Measurements from ENCODE around the gene RIPK4. TPM values are rescaled to one million over a fixed set of nuclear protein-coding genes. Genes with fewer than 3 reads are reported as not detected.

Gene RIPK4
- total and polyA plus RNA-seq, 2 of the 13 experiments (the other 11 are each of a cell fraction or from before 2014, with no cell fraction given) = 3.1 to 4.9 TPM

DNA sequence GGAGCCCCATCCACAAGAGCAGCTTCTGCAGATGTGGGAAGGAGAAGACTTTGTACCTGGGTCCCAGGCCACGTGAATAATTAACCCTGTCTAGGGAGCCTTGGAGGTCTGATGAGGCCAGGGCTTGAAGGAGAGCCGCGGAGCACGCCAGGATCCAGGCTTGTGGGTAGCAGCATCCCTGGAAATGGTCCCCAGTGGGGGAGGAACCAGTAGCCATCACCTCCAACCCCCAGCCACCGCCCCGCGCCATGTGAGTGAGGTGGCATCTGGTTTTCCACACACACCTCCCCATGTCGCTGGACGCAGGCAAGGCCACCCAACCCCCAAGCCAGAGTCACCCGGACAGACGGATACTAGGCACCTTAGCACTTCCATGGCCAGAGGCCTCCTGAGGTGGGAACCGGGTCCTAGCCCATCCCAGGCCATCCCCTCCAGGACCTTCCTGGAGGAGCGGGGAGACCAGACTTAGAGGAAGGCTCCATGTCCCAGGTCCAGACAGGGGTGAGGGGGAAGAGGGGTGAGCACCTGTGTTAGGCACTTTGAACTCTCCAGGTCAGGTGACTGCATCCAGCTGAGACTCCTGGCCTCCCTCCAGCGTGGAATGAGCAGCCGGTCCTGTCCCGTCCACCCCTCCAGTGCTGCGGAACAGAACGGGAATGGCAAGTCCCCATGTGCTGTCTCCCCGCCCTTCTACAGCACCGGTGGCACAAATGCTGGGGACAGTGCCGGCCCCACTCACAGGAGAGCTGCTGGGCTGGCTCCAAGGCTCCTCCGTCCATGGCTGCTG lies 53.2 kb downstream of the RIPK4 start (continued):
- TF ChIP-seq ZNF709 (CRISPR knock-in tag; IDR thresholded peaks at IDR 0.05) = no peak
- TF ChIP-seq ZMYM2 (CRISPR knock-in tag; IDR thresholded peaks at IDR 0.05) = no peak
- TF ChIP-seq TGIF2 (CRISPR knock-in tag; IDR thresholded peaks at IDR 0.05) = peak; percentile 11; the same call in 1 of the 2 replicates
- TF ChIP-seq, protein P1, sequence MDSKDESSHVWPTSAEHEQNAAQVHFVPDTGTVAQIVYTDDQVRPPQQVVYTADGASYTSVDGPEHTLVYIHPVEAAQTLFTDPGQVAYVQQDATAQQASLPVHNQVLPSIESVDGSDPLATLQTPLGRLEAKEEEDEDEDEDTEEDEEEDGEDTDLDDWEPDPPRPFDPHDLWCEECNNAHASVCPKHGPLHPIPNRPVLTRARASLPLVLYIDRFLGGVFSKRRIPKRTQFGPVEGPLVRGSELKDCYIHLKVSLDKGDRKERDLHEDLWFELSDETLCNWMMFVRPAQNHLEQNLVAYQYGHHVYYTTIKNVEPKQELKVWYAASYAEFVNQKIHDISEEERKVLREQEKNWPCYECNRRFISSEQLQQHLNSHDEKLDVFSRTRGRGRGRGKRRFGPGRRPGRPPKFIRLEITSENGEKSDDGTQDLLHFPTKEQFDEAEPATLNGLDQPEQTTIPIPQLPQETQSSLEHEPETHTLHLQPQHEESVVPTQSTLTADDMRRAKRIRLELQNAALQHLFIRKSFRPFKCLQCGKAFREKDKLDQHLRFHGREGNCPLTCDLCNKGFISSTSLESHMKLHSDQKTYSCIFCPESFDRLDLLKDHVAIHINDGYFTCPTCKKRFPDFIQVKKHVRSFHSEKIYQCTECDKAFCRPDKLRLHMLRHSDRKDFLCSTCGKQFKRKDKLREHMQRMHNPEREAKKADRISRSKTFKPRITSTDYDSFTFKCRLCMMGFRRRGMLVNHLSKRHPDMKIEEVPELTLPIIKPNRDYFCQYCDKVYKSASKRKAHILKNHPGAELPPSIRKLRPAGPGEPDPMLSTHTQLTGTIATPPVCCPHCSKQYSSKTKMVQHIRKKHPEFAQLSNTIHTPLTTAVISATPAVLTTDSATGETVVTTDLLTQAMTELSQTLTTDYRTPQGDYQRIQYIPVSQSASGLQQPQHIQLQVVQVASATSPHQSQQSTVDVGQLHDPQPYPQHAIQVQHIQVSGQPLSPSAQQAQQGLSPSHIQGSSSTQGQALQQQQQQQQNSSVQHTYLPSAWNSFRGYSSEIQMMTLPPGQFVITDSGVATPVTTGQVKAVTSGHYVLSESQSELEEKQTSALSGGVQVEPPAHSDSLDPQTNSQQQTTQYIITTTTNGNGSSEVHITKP (CRISPR knock-in tag; IDR thresholded peaks at IDR 0.05; ENCODE audit: low read depth) = peak; percentile 65; the same call in 1 of the 2 replicates
- TF ChIP-seq BHLHE40 (IDR thresholded peaks at IDR 0.05; ENCODE audit: low read length) = peak; percentile 77
- TF ChIP-seq, protein P2, sequence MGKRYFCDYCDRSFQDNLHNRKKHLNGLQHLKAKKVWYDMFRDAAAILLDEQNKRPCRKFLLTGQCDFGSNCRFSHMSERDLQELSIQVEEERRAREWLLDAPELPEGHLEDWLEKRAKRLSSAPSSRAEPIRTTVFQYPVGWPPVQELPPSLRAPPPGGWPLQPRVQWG (CRISPR knock-in tag; IDR thresholded peaks at IDR 0.05; ENCODE audit: borderline replicate concordance, low read depth) = no peak
- TF ChIP-seq, protein P3, sequence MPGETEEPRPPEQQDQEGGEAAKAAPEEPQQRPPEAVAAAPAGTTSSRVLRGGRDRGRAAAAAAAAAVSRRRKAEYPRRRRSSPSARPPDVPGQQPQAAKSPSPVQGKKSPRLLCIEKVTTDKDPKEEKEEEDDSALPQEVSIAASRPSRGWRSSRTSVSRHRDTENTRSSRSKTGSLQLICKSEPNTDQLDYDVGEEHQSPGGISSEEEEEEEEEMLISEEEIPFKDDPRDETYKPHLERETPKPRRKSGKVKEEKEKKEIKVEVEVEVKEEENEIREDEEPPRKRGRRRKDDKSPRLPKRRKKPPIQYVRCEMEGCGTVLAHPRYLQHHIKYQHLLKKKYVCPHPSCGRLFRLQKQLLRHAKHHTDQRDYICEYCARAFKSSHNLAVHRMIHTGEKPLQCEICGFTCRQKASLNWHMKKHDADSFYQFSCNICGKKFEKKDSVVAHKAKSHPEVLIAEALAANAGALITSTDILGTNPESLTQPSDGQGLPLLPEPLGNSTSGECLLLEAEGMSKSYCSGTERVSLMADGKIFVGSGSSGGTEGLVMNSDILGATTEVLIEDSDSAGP (CRISPR knock-in tag; IDR thresholded peaks at IDR 0.05; ENCODE audit: borderline replicate concordance) = peak; percentile 57; the same call in 1 of the 2 replicates
- TF ChIP-seq YY1 (IDR thresholded peaks at IDR 0.05; ENCODE audit: insufficient read depth, insufficient replicate concordance, low read depth, low read length) = no peak
- TF ChIP-seq UBTF (CRISPR knock-in tag; IDR thresholded peaks at IDR 0.05) = peak; percentile 42
- TF ChIP-seq ZNF567 (CRISPR knock-in tag; IDR thresholded peaks at IDR 0.05; ENCODE audit: borderline replicate concordance) = no peak
- no peak for TF ChIP-seq ZFP36L1 (CRISPR knock-in tag; IDR thresholded peaks at IDR 0.05)
- TF ChIP-seq TFAP4 (IDR thresholded peaks at IDR 0.05; ENCODE audit: borderline replicate concordance, low read depth) = peak; percentile 95; the same call in 1 of the 2 replicates
- peak; percentile 55; the same call in 1 of the 2 replicates for TF ChIP-seq REPIN1 (CRISPR knock-in tag; IDR thresholded peaks at IDR 0.05; ENCODE audit: borderline replicate concordance, low read depth)
- TF ChIP-seq PAXIP1 (CRISPR knock-in tag; conservative IDR thresholded peaks at IDR 0.05) = 0 out of 2 replicates have a peak, but pooled peaks have one; percentile 26
